DND-41 (cell line): ENCODE results near the gene DLX2.

Source experiments
- CTCF ChIP-seq: IDR thresholded peaks from 2 replicates; pipeline ENCODE4 v1.5.1; 2012; ENCODE audit warnings: borderline replicate concordance, low read length, moderate library complexity, mild to moderate bottlenecking; ENCODE audit not compliant: poor library complexity, severe bottlenecking; ENCODE audit errors: extremely low read depth
- EZH2 ChIP-seq: IDR thresholded peaks from 3 replicates; pipeline ENCODE4 v1.6.1; 2012; ENCODE audit warnings: borderline replicate concordance, low read depth, mild to moderate bottlenecking, moderate library complexity, low read length, inconsistent platforms; ENCODE audit not compliant: severe bottlenecking

- TF ChIP-seq CTCF (no peak), EZH2 (no peak)
Measured at GRCh38 chr2:172135446-172135845, 32.7 kb upstream of the DLX2 start.
